B cell (primary cell): Measurements from ENCODE around the gene USP36. TPM values are rescaled to one million over a fixed set of nuclear protein-coding genes. Genes with fewer than 3 reads are reported as not detected.

ENCODE experiments used
- ATAC-seq: fragments of 200-7000 bp; cut with Tn5 transposase; one replicate; pipeline ENCODE4 v1.10.0; 2021; ENCODE audit warnings: low read depth, mild to moderate bottlenecking, moderate number of reproducible peaks, moderate library complexity
- CTCF ChIA-PET: fragments of 350-600 bp; sonication (Branson Sonifier 250); formaldehyde crosslinking; loops from one replicate; lab custom pipeline; 2021; ENCODE audit warnings: antibody characterized with exemption, inconsistent platforms; lab: Charles Lee
- POLR2A ChIA-PET: fragments of 350-600 bp; sonication (Branson Sonifier 250); formaldehyde crosslinking; loops from one replicate; lab custom pipeline; 2021; ENCODE audit warnings: antibody characterized with exemption; lab: Charles Lee
- DNase-seq: peaks from one replicate; pipeline ENCODE4 v3.0.0; 2013
- H2AFZ ChIP-seq: 2 replicates; pipeline ENCODE4 v1.6.1; 2012; ENCODE audit warnings: mild to moderate bottlenecking, low read depth, low read length; ENCODE audit not compliant: insufficient read depth, poor library complexity, severe bottlenecking
- H3K27ac ChIP-seq, 2 donors: 1 replicate in 1 of 2; 2 replicates in 1 of 2; pipeline ENCODE4 v1.5.1; 2012 to 2013; ENCODE audit warnings: low read length in 2 of 2, mild to moderate bottlenecking in 2 of 2, moderate library complexity in 1 of 2
- H3K27me3 ChIP-seq, 4 experiments: fragments of 200-600 bp in 1 of 4; sonication (generic) in 1 of 4; replicated peaks in 1 of 4; 1 replicate in 2 of 4; 2 replicates in 2 of 4; pipeline versions ENCODE4 v1.6.1 to v1.7.0; 2013 to 2016; ENCODE audit warnings: low read length in 3 of 4, mild to moderate bottlenecking in 2 of 4, mixed read lengths in 1 of 4, moderate library complexity in 1 of 4; ENCODE audit not compliant: insufficient read depth in 4 of 4, control insufficient read depth in 3 of 4; ENCODE audit errors: control extremely low read depth in 1 of 4
- H3K36me3 ChIP-seq, 2 experiments: replicated peaks in 1 of 2; 1 replicate in 1 of 2; 2 replicates in 1 of 2; pipeline versions ENCODE4 v1.6.1 to v1.7.1; 2013; ENCODE audit warnings: low read length in 1 of 2; ENCODE audit not compliant: insufficient read depth in 2 of 2, control insufficient read depth in 1 of 2; ENCODE audit errors: control extremely low read depth in 1 of 2, extremely low read depth in 1 of 2
- H3K4me1 ChIP-seq, 2 donors: fragments of 200-600 bp in 1 of 2; sonication (generic) in 1 of 2; 1 replicate in 1 of 2; 2 replicates in 1 of 2; pipeline versions ENCODE4 v1.5.1 to v1.6.1; 2013 to 2017; ENCODE audit warnings: low read length in 2 of 2; ENCODE audit not compliant: control insufficient read depth in 2 of 2, insufficient read depth in 2 of 2
- H3K4me2 ChIP-seq: replicated peaks from 2 replicates; pipeline ENCODE3; 2012; ENCODE audit warnings: mild to moderate bottlenecking, low read depth, low read length; ENCODE audit not compliant: poor library complexity, severe bottlenecking
- H3K4me3 ChIP-seq, 5 experiments: fragments of 200-600 bp in 1 of 5; sonication (generic) in 1 of 5; 1 replicate in 3 of 5; 2 replicates in 2 of 5; pipeline versions ENCODE4 v1.5.1 to v1.7.0; 2011 to 2016; ENCODE audit warnings: low read length in 4 of 5, mild to moderate bottlenecking in 4 of 5, low read depth in 2 of 5, control low read depth in 1 of 5, moderate library complexity in 1 of 5; ENCODE audit not compliant: insufficient read depth in 1 of 5; ENCODE audit errors: control extremely low read depth in 1 of 5, extremely low read depth in 1 of 5
- H3K79me2 ChIP-seq: fragments of 200-600 bp; sonication (generic); one replicate; pipeline ENCODE4 v1.6.0; 2016; ENCODE audit warnings: low read length; ENCODE audit not compliant: control insufficient read depth, insufficient read depth
- H3K9ac ChIP-seq: fragments of 200-600 bp; sonication (generic); 2 replicates; pipeline ENCODE4 v1.6.1; 2017; ENCODE audit warnings: mild to moderate bottlenecking, low read length, moderate library complexity
- H3K9me3 ChIP-seq, 3 donors: one replicate each; pipeline versions ENCODE4 v1.6.1 to v1.7.1; 2013; ENCODE audit warnings: low read length in 2 of 3; ENCODE audit not compliant: control insufficient read depth in 2 of 3, insufficient read depth in 1 of 3; ENCODE audit errors: control extremely low read depth in 1 of 3
- H4K20me1 ChIP-seq: 2 replicates; pipeline ENCODE4 v1.6.0; 2012; ENCODE audit warnings: mild to moderate bottlenecking, low read length; ENCODE audit not compliant: insufficient read depth, control insufficient read depth, poor library complexity, severe bottlenecking
- H3K27ac Mint-ChIP-seq: one replicate; pipeline ENCODE4 v1.8.0; 2021; ENCODE audit warnings: mixed read lengths
- H3K27me3 Mint-ChIP-seq: one replicate; pipeline ENCODE4 v1.8.0; 2021; ENCODE audit warnings: mixed read lengths
- H3K4me1 Mint-ChIP-seq: one replicate; pipeline ENCODE4 v1.8.0; 2021; ENCODE audit warnings: mixed read lengths
- H3K4me3 Mint-ChIP-seq: one replicate; pipeline ENCODE4 v1.8.0; 2021; ENCODE audit warnings: mixed read lengths
- H3K9me3 Mint-ChIP-seq: one replicate; pipeline ENCODE4 v1.8.0; 2022; ENCODE audit warnings: mixed read lengths; ENCODE audit not compliant: insufficient read depth
- EZH2 ChIP-seq: IDR thresholded peaks from 2 replicates; pipeline ENCODE4 v1.6.1; 2012; ENCODE audit warnings: borderline replicate concordance, low read depth, mild to moderate bottlenecking, moderate library complexity, low read length; ENCODE audit not compliant: insufficient read depth, poor library complexity, severe bottlenecking
- WGBS: methylation state at CpG from one replicate; pipeline ENCODE4 v1.1.5; 2013; ENCODE audit warnings: missing lambda C conversion rate; ENCODE audit not compliant: insufficient coverage; 5-methylcytosine and 5-hydroxymethylcytosine counted together
- intact Hi-C: fragments of 100-400 bp; cut with micrococcal nuclease; formaldehyde crosslinking; loops from one replicate; pipeline ENCODE4 v1.10.0; 2022
- polyA plus RNA-seq: library from polyadenylated mRNA; depleted of rRNA; stranded (reverse); fragments of >200 nt; gene quantifications from 2 replicates; pipeline ENCODE4 v1.2.3, GENCODE V29; 2012
- total RNA-seq, 2 donors: library from RNA; stranded (reverse); fragments of 120-200 nt in 1 of 2; gene quantifications; 1 replicate in 1 of 2; 2 replicates in 1 of 2; pipeline versions ENCODE4 v1.2.3 to v1.2.4, GENCODE V29; 2013 to 2022
- TF ChIP-seq, protein P1 (sequence below): fragments of 200-600 bp; IDR thresholded peaks from one replicate; pipeline ENCODE4 v1.8.0; 2022; ENCODE audit warnings: antibody characterized with exemption, mild to moderate bottlenecking

USP36 gene
- total and polyA plus RNA-seq, 2 donors (not counting 1 experiment from before 2014, with no cell fraction given): 52.2 to 137 TPM

DNA sequence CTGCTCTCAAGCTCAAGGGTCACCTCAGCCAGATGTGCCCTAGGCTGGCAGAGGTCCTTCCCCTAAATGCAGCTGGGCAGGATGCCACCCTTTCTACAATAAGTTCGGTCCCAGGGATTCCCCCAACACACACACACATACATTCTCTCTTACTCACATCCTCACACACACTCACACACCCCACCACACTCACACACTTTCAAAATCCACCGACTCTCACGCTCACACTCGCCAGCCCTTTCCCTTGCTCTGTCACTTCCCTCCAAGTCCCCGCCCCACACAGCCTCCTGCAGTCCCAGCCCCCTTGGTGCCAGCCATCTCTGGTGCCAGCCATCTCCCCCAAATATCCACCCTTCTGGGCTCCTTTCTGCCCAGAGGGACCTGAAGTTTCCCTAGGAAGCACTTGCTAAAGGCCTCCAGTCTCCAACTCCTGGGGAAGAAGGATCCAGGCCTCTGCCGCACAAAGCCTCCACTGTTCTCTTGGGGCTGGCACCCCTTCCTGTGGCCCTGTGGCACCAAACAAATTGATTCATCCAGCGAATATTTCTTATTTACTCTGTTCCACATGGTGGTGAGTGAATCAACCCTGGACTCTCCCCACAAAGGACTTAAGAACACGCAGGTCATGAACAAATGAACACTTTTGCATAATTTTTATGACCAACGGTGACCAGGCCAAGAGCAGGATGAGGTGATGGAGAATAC is 3.8 kb upstream of the USP36 start:
- CTCF ChIA-PET: interaction anchor here (1.4 to 3.4 kb wide), 2 partner anchors 22 to 127 kb away, joined by 4 to 12 read pairs; no protein-coding TSS in a partner anchor
- ATAC-seq (no peak), DNase-seq (peak; percentile 50)
- Histone ChIP-seq H3K79me2 (peaks cover 11% of the 10 kb centered on the region), H3K9ac (no peak overlapping the region), H3K27me3 (no peaks in the 10 kb centered on the region), H3K4me1 (peaks cover 9 to 12% of the 10 kb centered on the region in 2 donors), H2AFZ (no peak overlapping the region), H3K4me3 (no peak overlapping the region), H3K36me3 (no peaks in the 10 kb centered on the region), H4K20me1 (peaks cover 11% of the 10 kb centered on the region), H3K4me2 (no peak overlapping the region), H3K27ac (no peak overlapping the region), H3K9me3 (no peaks in the 10 kb centered on the region)
- Mint-ChIP-seq H3K27me3 (no peaks in the 10 kb centered on the region), H3K9me3 (no peaks in the 10 kb centered on the region), H3K4me1 (peaks cover 19% of the 10 kb centered on the region), H3K27ac (peak overlapping the region; percentile 1), H3K4me3 (peak overlapping the region; percentile 19)
- POLR2A ChIA-PET: no interaction called here
- TF ChIP-seq, protein P1, sequence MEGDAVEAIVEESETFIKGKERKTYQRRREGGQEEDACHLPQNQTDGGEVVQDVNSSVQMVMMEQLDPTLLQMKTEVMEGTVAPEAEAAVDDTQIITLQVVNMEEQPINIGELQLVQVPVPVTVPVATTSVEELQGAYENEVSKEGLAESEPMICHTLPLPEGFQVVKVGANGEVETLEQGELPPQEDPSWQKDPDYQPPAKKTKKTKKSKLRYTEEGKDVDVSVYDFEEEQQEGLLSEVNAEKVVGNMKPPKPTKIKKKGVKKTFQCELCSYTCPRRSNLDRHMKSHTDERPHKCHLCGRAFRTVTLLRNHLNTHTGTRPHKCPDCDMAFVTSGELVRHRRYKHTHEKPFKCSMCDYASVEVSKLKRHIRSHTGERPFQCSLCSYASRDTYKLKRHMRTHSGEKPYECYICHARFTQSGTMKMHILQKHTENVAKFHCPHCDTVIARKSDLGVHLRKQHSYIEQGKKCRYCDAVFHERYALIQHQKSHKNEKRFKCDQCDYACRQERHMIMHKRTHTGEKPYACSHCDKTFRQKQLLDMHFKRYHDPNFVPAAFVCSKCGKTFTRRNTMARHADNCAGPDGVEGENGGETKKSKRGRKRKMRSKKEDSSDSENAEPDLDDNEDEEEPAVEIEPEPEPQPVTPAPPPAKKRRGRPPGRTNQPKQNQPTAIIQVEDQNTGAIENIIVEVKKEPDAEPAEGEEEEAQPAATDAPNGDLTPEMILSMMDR: no peak
- TF ChIP-seq EZH2: no peak
- intact Hi-C loops: loop anchor here (10.0 kb wide), 2 partner anchors 110 to 400 kb away; no protein-coding TSS in a partner anchor
- WGBS: 50% methylated on average over 7 of the region's 9 CpGs
